ENCODE measurements around the gene DYNLL1. TPM values are rescaled to one million over a fixed set of nuclear protein-coding genes. Genes with fewer than 3 reads are reported as not detected.

Gene DYNLL1
- total and polyA plus RNA-seq, 2 experiments from 2014 or later, result 310 to 868 TPM

DNA sequence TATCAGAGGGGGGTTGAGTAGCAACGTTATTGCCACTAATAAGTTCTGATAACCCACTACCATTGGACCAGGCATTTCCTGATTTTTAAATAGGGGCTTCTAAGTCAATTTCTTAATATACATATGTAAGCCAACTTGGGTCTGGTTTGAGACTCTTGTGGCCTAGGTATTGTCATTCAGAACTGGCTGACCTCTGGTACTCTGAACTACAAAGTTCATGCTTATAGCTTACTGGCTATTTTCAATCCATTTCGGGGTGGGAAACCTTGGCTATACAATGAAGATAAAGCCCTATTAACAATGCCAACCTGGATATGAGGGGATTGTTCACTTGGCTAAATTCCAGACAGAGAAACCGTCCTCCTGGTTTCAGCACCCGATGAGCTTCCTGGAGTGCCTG, 8.7 kb downstream of the DYNLL1 start:
- Histone ChIP-seq H2AFZ (no peak overlapping the region), H3F3A (replicated peaks; ENCODE audit: low read depth) (peaks cover 13% of the 10 kb centered on the region; the same call in 1 of the 2 replicates), H3K9me2 (ENCODE audit: insufficient read depth) (no peaks in the 10 kb centered on the region), H3K27ac (ENCODE audit: low read depth) (peak overlapping the region; percentile 61; the same call in 1 of the 2 replicates), H3K4me2 (peak overlapping the region; percentile 19), H3K36me3 (ENCODE audit: insufficient read depth) (peaks cover 20% of the 10 kb centered on the region), H3K27me3 (ENCODE audit: insufficient read depth) (no peaks in the 10 kb centered on the region), H3K4me3 (0 out of 2 replicates have a peak overlapping the region, but pooled peaks have one; percentile 2), H3K79me2 (replicated peaks; ENCODE audit: insufficient read depth) (no peaks in the 10 kb centered on the region), H3K4me1 (ENCODE audit: insufficient read depth) (peaks cover 15% of the 10 kb centered on the region), H4K20me1 (replicated peaks; ENCODE audit: insufficient read depth) (no peaks in the 10 kb centered on the region; the same call in 1 of the 2 replicates)
- peaks cover 14% of the 10 kb centered on the region for H3K4me1 Mint-ChIP-seq
- H3K4me3 Mint-ChIP-seq, result no peak overlapping the region
- TF ChIP-seq NANOG (IDR thresholded peaks at IDR 0.05; ENCODE audit: borderline replicate concordance) (no peak), CREB1 (CRISPR knock-in tag; IDR thresholded peaks at IDR 0.05; ENCODE audit: low read depth) (no peak), EZH2 (IDR thresholded peaks at IDR 0.05; ENCODE audit: low read depth, unreplicated experiment) (no peak)
- TF ChIP-seq, protein P1, sequence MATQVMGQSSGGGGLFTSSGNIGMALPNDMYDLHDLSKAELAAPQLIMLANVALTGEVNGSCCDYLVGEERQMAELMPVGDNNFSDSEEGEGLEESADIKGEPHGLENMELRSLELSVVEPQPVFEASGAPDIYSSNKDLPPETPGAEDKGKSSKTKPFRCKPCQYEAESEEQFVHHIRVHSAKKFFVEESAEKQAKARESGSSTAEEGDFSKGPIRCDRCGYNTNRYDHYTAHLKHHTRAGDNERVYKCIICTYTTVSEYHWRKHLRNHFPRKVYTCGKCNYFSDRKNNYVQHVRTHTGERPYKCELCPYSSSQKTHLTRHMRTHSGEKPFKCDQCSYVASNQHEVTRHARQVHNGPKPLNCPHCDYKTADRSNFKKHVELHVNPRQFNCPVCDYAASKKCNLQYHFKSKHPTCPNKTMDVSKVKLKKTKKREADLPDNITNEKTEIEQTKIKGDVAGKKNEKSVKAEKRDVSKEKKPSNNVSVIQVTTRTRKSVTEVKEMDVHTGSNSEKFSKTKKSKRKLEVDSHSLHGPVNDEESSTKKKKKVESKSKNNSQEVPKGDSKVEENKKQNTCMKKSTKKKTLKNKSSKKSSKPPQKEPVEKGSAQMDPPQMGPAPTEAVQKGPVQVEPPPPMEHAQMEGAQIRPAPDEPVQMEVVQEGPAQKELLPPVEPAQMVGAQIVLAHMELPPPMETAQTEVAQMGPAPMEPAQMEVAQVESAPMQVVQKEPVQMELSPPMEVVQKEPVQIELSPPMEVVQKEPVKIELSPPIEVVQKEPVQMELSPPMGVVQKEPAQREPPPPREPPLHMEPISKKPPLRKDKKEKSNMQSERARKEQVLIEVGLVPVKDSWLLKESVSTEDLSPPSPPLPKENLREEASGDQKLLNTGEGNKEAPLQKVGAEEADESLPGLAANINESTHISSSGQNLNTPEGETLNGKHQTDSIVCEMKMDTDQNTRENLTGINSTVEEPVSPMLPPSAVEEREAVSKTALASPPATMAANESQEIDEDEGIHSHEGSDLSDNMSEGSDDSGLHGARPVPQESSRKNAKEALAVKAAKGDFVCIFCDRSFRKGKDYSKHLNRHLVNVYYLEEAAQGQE (IDR thresholded peaks at IDR 0.05; ENCODE audit: unreplicated experiment), result no peak
- TF ChIP-seq, protein P2, sequence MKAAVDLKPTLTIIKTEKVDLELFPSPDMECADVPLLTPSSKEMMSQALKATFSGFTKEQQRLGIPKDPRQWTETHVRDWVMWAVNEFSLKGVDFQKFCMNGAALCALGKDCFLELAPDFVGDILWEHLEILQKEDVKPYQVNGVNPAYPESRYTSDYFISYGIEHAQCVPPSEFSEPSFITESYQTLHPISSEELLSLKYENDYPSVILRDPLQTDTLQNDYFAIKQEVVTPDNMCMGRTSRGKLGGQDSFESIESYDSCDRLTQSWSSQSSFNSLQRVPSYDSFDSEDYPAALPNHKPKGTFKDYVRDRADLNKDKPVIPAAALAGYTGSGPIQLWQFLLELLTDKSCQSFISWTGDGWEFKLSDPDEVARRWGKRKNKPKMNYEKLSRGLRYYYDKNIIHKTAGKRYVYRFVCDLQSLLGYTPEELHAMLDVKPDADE (IDR thresholded peaks at IDR 0.05), result no peak
- ATAC-seq, result peak; percentile 87
- peak; percentile 37 for DNase-seq (ENCODE audit: low spot score)
- H3K27ac Mint-ChIP-seq, result peak overlapping the region; percentile 84
- H3K9me3 Mint-ChIP-seq, result no peaks in the 10 kb centered on the region
- peaks cover 9% of the 10 kb centered on the region for H3K27me3 Mint-ChIP-seq (ENCODE audit: insufficient read depth, low read depth, poor library complexity)
- H3K36me3 Mint-ChIP-seq (ENCODE audit: low read depth), result peaks cover 53% of the 10 kb centered on the region

DNA sequence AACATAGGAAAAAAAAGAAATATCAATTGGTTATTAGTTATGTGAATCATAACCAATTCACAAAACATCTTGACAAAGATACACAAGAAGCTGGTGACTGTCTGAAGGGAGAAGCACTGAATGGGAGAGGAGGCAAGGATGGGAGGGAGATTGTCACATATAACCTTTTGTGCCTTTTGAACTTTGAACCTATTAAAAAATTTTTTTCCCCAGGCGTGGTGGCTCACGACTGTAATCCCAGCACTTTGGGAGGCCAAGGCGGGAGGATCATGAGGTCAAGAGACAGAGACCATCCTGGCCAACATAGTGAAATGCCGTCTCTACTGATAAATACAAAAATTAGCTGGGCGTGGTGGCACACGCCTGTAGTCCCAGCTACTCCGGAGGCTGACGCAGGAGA, 12.6 kb downstream of the DYNLL1 start:
- H3K4me1 Mint-ChIP-seq, result peaks cover 14% of the 10 kb centered on the region
- no peak overlapping the region for H3K4me3 Mint-ChIP-seq
- TF ChIP-seq STAT1 (IDR thresholded peaks at IDR 0.05; ENCODE audit: unreplicated experiment) (no peak), CREB1 (CRISPR knock-in tag; IDR thresholded peaks at IDR 0.05; ENCODE audit: low read depth) (no peak), EZH2 (IDR thresholded peaks at IDR 0.05; ENCODE audit: low read depth, unreplicated experiment) (no peak), NANOG (IDR thresholded peaks at IDR 0.05; ENCODE audit: borderline replicate concordance) (no peak), JUNB (IDR thresholded peaks at IDR 0.05; ENCODE audit: unreplicated experiment) (no peak), EZH2phosphoT487 (IDR thresholded peaks at IDR 0.05; ENCODE audit: unreplicated experiment) (no peak)
- TF ChIP-seq, protein P3, sequence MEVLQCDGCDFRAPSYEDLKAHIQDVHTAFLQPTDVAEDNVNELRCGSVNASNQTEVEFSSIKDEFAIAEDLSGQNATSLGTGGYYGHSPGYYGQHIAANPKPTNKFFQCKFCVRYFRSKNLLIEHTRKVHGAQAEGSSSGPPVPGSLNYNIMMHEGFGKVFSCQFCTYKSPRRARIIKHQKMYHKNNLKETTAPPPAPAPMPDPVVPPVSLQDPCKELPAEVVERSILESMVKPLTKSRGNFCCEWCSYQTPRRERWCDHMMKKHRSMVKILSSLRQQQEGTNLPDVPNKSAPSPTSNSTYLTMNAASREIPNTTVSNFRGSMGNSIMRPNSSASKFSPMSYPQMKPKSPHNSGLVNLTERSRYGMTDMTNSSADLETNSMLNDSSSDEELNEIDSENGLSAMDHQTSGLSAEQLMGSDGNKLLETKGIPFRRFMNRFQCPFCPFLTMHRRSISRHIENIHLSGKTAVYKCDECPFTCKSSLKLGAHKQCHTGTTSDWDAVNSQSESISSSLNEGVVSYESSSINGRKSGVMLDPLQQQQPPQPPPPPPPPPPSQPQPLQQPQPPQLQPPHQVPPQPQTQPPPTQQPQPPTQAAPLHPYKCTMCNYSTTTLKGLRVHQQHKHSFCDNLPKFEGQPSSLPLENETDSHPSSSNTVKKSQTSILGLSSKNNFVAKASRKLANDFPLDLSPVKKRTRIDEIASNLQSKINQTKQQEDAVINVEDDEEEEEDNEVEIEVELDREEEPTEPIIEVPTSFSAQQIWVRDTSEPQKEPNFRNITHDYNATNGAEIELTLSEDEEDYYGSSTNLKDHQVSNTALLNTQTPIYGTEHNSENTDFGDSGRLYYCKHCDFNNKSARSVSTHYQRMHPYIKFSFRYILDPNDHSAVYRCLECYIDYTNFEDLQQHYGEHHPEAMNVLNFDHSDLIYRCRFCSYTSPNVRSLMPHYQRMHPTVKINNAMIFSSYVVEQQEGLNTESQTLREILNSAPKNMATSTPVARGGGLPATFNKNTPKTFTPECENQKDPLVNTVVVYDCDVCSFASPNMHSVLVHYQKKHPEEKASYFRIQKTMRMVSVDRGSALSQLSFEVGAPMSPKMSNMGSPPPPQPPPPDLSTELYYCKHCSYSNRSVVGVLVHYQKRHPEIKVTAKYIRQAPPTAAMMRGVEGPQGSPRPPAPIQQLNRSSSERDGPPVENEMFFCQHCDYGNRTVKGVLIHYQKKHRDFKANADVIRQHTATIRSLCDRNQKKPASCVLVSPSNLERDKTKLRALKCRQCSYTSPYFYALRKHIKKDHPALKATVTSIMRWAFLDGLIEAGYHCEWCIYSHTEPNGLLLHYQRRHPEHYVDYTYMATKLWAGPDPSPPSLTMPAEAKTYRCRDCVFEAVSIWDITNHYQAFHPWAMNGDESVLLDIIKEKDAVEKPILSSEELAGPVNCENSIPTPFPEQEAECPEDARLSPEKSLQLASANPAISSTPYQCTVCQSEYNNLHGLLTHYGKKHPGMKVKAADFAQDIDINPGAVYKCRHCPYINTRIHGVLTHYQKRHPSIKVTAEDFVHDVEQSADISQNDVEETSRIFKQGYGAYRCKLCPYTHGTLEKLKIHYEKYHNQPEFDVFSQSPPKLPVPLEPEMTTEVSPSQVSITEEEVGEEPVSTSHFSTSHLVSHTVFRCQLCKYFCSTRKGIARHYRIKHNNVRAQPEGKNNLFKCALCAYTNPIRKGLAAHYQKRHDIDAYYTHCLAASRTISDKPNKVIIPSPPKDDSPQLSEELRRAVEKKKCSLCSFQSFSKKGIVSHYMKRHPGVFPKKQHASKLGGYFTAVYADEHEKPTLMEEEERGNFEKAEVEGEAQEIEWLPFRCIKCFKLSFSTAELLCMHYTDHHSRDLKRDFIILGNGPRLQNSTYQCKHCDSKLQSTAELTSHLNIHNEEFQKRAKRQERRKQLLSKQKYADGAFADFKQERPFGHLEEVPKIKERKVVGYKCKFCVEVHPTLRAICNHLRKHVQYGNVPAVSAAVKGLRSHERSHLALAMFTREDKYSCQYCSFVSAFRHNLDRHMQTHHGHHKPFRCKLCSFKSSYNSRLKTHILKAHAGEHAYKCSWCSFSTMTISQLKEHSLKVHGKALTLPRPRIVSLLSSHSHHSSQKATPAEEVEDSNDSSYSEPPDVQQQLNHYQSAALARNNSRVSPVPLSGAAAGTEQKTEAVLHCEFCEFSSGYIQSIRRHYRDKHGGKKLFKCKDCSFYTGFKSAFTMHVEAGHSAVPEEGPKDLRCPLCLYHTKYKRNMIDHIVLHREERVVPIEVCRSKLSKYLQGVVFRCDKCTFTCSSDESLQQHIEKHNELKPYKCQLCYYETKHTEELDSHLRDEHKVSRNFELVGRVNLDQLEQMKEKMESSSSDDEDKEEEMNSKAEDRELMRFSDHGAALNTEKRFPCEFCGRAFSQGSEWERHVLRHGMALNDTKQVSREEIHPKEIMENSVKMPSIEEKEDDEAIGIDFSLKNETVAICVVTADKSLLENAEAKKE (CRISPR knock-in tag; IDR thresholded peaks at IDR 0.05), result no peak
- TF ChIP-seq, protein P2 (IDR thresholded peaks at IDR 0.05), result no peak

More for the DNA sequence above, 12.6 kb downstream of the DYNLL1 start:
- Mint-ChIP-seq H3K9me3 (no peaks in the 10 kb centered on the region), H3K36me3 (ENCODE audit: low read depth) (peaks cover 46% of the 10 kb centered on the region), H3K27ac (no peak overlapping the region), H3K27me3 (ENCODE audit: insufficient read depth, low read depth, poor library complexity) (peaks cover 2% of the 10 kb centered on the region)
- no peaks in the 10 kb centered on the region for H3K79me2 ChIP-seq (replicated peaks; ENCODE audit: insufficient read depth)
- H3K9me2 ChIP-seq (ENCODE audit: insufficient read depth), result no peaks in the 10 kb centered on the region
- peaks cover 5% of the 10 kb centered on the region; the same call in 1 of the 2 replicates for H3F3A ChIP-seq (replicated peaks; ENCODE audit: low read depth)
- DNase-seq (ENCODE audit: low spot score) (no peak), ATAC-seq (no peak)
- H3K4me2 ChIP-seq, result no peak overlapping the region
- H4K20me1 ChIP-seq (replicated peaks; ENCODE audit: insufficient read depth), result no peaks in the 10 kb centered on the region
- H3K4me1 ChIP-seq (ENCODE audit: insufficient read depth), result peaks cover 15% of the 10 kb centered on the region
- peaks cover 13% of the 10 kb centered on the region for H3K36me3 ChIP-seq (ENCODE audit: insufficient read depth)
- no peak overlapping the region for H3K27ac ChIP-seq (ENCODE audit: low read depth)
- no peak overlapping the region for H2AFZ ChIP-seq
- no peaks in the 10 kb centered on the region for H3K27me3 ChIP-seq (ENCODE audit: insufficient read depth)
- H3K4me3 ChIP-seq, result no peak overlapping the region

Measured in GM23338 (cell line).